Naive B cell (primary cell): ENCODE results near the gene IQSEC2. TPM values are rescaled to one million over a fixed set of nuclear protein-coding genes. Genes with fewer than 3 reads are reported as not detected.
A peak's percentile ranks its signal among the peaks of the same experiment; 100 is the strongest.

Experiments
- ATAC-seq, 2 donors: fragments of 150-1000 bp; cut with Tn5 transposase; 2 replicates each; pipeline ENCODE4 v1.10.0; 2021; ENCODE audit warnings: low read depth in 2 of 2, mild to moderate bottlenecking in 2 of 2, moderate library complexity in 2 of 2
- DNase-seq: peaks from one replicate; pipeline ENCODE4 v3.0.0; 2022
- H3K27ac Mint-ChIP-seq, 6 donors: one replicate each; pipeline ENCODE4 v1.8.0; 2020 to 2022; ENCODE audit warnings: mild to moderate bottlenecking in 6 of 6, mixed read lengths in 6 of 6, moderate library complexity in 5 of 6, inconsistent platforms in 2 of 6
- H3K27me3 Mint-ChIP-seq, 3 donors: one replicate each; pipeline ENCODE4 v1.8.0; 2021 to 2022; ENCODE audit warnings: mixed read lengths in 3 of 3, mild to moderate bottlenecking in 1 of 3
- H3K36me3 Mint-ChIP-seq, 2 donors: one replicate each; pipeline ENCODE4 v1.8.0; 2020 to 2022; ENCODE audit warnings: mixed read lengths in 2 of 2, inconsistent platforms in 1 of 2, mild to moderate bottlenecking in 1 of 2
- H3K4me1 Mint-ChIP-seq, 3 donors: one replicate each; pipeline ENCODE4 v1.8.0; 2020 to 2022; ENCODE audit warnings: mixed read lengths in 3 of 3, inconsistent platforms in 1 of 3, mild to moderate bottlenecking in 1 of 3, moderate library complexity in 1 of 3
- H3K4me3 Mint-ChIP-seq, 8 donors: one replicate each; pipeline ENCODE4 v1.8.0; 2020 to 2022; ENCODE audit warnings: mild to moderate bottlenecking in 8 of 8, mixed read lengths in 8 of 8, moderate library complexity in 8 of 8, inconsistent platforms in 2 of 8
- H3K9me3 Mint-ChIP-seq, 7 donors: one replicate each; pipeline ENCODE4 v1.8.0; 2020 to 2022; ENCODE audit warnings: mixed read lengths in 7 of 7, mild to moderate bottlenecking in 5 of 7, inconsistent platforms in 2 of 7, moderate library complexity in 1 of 7
- polyA plus RNA-seq, 6 donors: library from polyadenylated mRNA; unstranded; fragments of 300-500 nt; fragmentation: Illumina TruSeq; gene quantifications; one replicate each; pipeline ENCODE4 v1.2.3, GENCODE V29; 2021; ENCODE audit warnings: low read depth in 6 of 6

IQSEC2 gene
- polyA plus RNA-seq, 6 donors from 2014 or later: 0.49 to 2.2 (median 0.89) TPM; not detected in 1

DNA sequence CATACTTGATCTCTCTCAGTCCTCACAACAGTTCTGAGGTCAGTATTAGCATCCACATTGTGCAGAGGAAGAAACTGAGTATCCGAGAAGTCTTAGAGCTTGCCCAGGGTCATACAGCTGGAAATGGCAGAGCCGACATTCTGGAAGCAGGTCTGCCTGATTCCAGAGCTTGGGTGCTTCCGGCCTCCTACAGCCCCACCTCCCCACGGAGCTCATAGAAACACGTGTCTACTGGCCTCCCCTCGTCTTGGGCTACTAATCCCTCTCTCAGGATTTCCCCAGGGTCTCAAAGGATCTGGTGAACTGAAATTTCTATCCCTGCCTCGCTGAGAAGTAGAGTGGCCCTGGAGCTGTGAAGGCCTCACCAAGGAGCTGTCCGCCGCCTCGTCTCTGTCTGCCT is 44.3 kb downstream of the IQSEC2 start:
- no peak overlapping the region for H3K4me3 Mint-ChIP-seq
- no peaks in the 10 kb centered on the region for H3K4me1 Mint-ChIP-seq
- no peak overlapping the region for H3K27ac Mint-ChIP-seq
- no peaks in the 10 kb centered on the region for H3K36me3 Mint-ChIP-seq
- peaks cover 0 to 28% (median 7%) of the 10 kb centered on the region in 3 donors for H3K27me3 Mint-ChIP-seq
- H3K9me3 Mint-ChIP-seq: no peaks in the 10 kb centered on the region
- no peak for ATAC-seq
- no peak for DNase-seq

DNA sequence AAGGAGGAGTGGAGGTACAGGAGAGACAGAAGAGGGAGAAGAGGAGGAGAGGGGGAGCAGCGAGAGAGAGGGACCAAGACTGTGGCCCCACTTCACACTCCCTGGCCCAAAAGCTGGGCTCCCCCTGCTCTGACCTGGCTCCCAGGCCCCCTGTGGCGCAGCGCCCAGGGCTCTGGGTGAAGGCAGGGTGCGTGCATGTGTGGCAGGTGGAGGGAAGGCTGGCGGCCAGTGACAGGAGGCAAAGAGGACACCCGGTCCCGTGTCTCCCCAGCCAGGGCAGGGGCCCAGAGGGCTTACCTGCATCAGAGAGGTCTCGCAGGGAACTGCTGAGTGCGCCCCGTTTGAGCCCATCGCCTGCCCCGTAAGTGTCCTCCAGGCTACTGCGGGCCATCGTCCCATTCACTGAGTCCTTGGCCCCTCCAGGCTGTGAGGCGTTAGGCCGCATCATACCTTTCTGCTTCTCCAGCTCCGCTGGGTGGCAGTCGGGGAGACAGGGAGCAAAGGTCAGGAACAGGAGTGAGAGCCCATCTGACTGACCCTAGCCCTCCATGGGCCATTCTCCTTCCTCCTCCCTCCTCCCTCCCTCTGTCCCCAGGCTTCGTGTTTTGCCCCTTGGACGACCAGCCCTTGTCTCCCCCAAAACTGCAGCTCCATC is 45.2 kb downstream of the IQSEC2 start:
- Mint-ChIP-seq H3K27me3 (peaks cover 0 to 37% (median 7%) of the 10 kb centered on the region in 3 donors), H3K4me1 (no peaks in the 10 kb centered on the region), H3K4me3 (no peak overlapping the region), H3K27ac (no peak overlapping the region), H3K9me3 (no peaks in the 10 kb centered on the region), H3K36me3 (no peaks in the 10 kb centered on the region)
- DNase-seq (no peak), ATAC-seq (no peak)

DNA sequence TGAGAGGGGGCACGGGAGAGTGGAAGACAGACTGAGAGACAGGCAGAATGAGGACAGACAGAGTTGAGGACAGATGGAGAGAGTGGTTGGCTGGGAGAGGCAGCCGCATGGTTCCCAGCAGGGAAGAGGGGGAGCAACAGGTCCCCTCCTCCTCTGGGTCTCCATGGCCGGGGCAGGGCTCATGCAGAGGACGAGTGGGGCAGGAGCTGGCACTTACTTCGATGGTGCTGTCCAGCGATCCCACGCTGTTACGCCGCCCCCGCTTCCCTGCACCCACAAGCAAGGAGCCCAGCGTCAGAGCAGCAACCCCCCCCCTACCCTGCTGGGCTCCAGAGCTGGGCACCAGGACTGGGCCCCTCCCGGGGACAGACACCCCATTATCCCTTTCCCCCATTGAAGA is 45.8 kb downstream of the IQSEC2 start:
- DNase-seq (no peak), ATAC-seq (no peak)

DNA sequence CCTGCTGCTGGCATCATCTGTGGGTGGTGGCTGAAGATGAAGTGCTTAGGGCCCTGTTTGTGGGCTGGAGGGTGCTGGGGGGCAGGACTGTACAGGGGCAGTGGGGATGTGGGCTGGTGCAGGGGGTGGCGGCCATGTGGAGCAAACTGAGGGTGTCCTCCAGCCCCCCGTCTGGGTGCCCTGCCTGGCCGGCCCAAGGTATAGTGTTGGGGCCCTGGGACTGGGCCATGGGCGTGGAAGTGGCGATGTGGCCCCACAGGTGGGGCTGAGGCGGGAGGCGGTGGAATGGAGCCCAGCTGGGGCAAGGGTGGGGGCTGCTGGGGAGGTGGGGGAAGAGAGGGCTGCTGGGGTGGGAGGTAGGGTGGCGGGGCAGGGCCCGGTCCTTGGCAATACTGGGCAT is 46.9 kb downstream of the IQSEC2 start:
- H3K36me3 Mint-ChIP-seq: no peaks in the 10 kb centered on the region
- no peak overlapping the region for H3K27ac Mint-ChIP-seq
- H3K4me3 Mint-ChIP-seq: no peak overlapping the region
- no peak for DNase-seq
- no peak for ATAC-seq
- H3K4me1 Mint-ChIP-seq: no peaks in the 10 kb centered on the region
- H3K27me3 Mint-ChIP-seq: peaks cover 0 to 52% (median 7%) of the 10 kb centered on the region in 3 donors
- H3K9me3 Mint-ChIP-seq: no peaks in the 10 kb centered on the region

More for the DNA sequence above, 45.8 kb downstream of the IQSEC2 start:
- no peak overlapping the region for H3K4me3 Mint-ChIP-seq
- H3K9me3 Mint-ChIP-seq: no peaks in the 10 kb centered on the region
- H3K27me3 Mint-ChIP-seq: peaks cover 0 to 42% (median 7%) of the 10 kb centered on the region in 3 donors
- H3K36me3 Mint-ChIP-seq: no peaks in the 10 kb centered on the region
- H3K27ac Mint-ChIP-seq: no peak overlapping the region
- H3K4me1 Mint-ChIP-seq: no peaks in the 10 kb centered on the region

DNA sequence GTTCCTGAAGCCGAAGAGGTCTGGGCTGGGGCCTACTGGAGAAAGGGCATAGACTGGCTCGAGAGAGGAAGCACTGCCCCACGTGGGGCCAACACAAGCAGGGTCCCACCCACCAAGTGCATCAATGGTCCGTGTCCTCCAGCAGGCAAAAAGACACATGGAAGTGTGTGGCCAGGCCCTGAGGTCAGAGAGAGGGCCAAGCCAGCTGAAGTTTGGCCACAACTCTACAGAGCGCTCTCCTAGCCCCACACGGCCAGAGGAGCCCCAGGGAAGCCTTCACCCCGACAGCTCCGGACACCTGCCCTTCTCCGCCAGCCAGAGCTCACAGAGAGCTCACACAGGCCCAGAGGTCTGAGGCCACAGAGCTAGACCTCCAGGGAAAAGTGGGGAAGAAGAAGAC is 47.8 kb downstream of the IQSEC2 start:
- DNase-seq: no peak
- ATAC-seq: no peak
- Mint-ChIP-seq H3K36me3 (no peaks in the 10 kb centered on the region), H3K4me1 (no peaks in the 10 kb centered on the region), H3K4me3 (no peak overlapping the region), H3K27me3 (peaks cover 0 to 53% (median 7%) of the 10 kb centered on the region in 3 donors), H3K27ac (no peak overlapping the region), H3K9me3 (no peaks in the 10 kb centered on the region)

DNA sequence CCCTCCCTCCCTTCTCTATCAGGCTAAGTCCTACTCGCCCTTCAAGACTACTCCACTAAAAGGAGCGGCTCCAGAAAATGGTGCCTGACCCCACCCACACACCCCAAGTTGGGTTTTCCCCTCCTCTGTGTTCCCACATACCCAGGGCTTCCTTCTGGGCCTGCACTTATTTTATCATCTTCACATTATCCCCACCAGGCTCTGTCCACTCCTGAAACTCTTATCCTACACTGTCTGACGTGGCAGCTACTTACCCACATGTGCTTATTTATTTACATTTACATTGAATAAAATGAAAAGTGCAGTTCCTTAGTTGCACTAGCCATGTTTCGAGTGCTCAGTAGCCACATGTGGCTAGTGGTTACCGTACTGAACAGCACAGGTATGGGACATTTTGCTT is 51.3 kb downstream of the IQSEC2 start:
- Mint-ChIP-seq H3K27me3 (peaks cover 0 to 49% (median under 1%) of the 10 kb centered on the region in 3 donors), H3K4me3 (no peak overlapping the region), H3K4me1 (peaks cover 4 to 9% (median 8%) of the 10 kb centered on the region in 3 donors), H3K9me3 (no peaks in the 10 kb centered on the region), H3K27ac (no peak overlapping the region), H3K36me3 (no peaks in the 10 kb centered on the region)
- DNase-seq (no peak), ATAC-seq (no peak)

DNA sequence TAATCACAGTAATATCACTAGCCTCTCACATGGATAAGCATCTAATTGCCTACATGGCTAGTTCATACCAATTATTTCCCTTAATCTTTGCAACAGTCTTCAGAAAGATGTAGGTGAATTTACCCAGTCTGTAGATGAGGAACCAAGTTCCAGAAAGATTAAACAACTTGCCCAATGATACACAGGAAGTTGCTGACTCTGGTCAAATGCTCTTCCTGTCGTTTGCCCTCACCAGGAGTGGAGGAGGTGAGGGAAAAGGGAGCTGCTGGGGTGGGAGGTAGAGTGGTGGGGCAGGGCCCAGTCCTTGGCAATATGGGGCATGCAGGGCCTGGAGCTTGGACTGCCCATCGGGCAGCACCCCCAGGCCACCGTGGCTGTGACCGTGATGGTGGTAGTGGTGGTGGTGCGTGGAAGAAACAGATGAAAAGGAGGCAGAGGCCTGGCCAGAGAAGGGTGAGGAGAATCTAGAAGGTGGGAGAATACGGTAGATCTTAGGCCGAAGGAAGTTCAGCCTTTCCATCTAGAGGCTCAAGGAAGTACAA is 54.1 kb downstream of the IQSEC2 start:
- peak overlapping the region in 1 of 6 donors; percentile 99 for H3K27ac Mint-ChIP-seq
- H3K36me3 Mint-ChIP-seq: peaks cover 0 to 6% of the 10 kb centered on the region in 2 donors
- no peaks in the 10 kb centered on the region for H3K9me3 Mint-ChIP-seq
- DNase-seq (no peak), ATAC-seq (no peak)
- H3K4me3 Mint-ChIP-seq: peak overlapping the region in 2 of 8 donors; percentile 1 to 45
- peaks cover 0 to 34% (median 0%) of the 10 kb centered on the region in 3 donors for H3K27me3 Mint-ChIP-seq
- peaks cover 18 to 29% (median 28%) of the 10 kb centered on the region in 3 donors for H3K4me1 Mint-ChIP-seq

DNA sequence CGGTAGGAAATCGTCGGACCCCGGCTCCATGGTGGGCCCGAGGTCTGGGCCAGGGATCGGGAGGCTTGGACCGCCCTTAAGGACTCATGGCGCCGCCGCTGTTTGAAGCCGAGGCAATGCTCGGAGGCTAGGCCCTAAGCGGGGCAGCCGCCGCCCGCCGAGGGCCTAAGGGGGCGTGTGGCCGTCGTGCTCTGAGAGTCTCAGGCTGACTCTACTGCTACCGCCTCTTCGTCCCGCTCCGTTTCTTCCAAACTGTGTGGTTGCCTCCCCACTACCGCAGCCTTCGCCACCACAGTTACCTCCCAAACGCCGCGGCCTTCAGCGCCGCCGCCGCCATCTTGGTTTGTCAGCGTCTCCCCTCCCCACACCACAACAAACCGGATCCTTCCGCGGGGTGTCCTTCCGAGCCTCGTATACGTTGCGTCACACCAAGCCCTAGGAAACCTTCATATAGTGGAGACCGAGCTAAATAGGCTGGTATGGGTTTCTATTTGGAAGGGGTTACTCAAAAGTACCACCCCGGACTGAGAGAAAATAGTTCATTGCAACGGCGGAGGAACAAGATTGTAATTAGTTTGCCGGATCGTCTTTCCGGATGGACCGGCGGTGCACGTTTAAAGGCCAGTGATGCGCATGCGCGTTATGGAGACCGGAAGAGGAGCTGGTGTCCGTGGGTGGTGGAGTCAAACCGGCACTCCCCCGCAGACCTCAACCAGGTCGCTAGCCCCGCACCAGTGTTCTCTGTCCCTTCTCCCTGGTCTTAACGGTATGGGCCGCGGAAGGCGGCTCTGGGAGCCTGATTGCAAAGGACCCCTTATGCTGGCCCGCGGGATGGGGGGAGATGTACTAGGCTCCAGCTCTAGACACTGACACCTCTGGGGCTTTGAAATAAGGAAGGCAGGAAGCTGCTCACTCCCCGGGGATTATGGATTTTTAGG is 56.3 kb downstream of the IQSEC2 start, which contains the start of gene KDM5C:
KDM5C (minus strand) TSS at position 348 of the 938 bp plus-strand sequence; CDS start at position 30, 318 bp downstream.
- H3K36me3 Mint-ChIP-seq: peaks cover 0 to 6% of the 10 kb centered on the region in 2 donors
- ATAC-seq: peak; percentile 84 to 89
- peaks cover 19 to 45% (median 45%) of the 10 kb centered on the region in 3 donors for H3K4me1 Mint-ChIP-seq
- peak within 1 kb of the TSS; percentile 98 to 100 (median 99) for H3K27ac Mint-ChIP-seq
- peak within 1 kb of the TSS; percentile 92 to 100 (median 98) for H3K4me3 Mint-ChIP-seq
- peak; percentile 95 for DNase-seq
- no peaks in the 10 kb centered on the region for H3K9me3 Mint-ChIP-seq
- peaks cover 0 to 13% (median 0%) of the 10 kb centered on the region in 3 donors for H3K27me3 Mint-ChIP-seq

DNA sequence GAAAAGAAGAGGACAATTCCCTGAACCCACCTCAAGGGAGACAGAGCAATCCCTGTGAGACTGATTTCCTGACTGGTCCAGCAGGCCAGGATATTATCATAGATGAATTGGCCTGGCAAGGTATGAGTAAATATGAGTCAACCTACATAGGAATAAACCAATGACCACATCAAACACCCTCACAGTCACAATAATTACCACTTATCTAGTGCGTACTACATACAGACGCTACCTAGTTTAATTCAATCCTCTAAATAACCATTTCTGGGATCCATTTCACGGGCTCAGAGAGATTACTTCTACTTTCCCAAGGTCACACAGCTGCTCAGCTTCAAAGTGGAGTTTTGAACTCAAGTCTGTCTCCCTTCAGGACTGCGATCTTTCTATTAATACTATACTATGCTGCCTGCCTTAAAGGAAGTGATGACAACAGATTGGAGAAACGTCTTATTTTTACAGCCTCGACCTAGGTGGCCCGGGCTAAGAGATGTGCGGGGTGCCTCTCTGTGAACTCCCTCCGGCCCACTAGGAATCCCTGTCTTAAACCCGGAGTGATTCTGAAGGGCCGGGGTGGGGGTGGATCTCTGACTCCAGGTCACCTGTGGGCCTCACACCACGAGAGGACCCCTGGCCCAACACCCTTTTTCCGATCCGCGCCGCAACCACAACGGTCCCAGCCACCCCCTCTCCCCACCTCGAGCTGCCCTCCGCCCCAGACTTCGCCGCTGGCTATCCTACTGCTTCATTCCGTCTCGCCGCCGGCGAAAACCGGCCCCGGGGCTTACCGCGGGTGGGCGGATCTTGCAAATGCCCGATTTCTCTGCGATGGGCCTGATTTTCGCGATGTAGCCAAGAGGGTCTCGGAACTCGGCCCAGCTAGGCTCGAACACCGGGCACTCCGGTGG is 57.2 kb downstream of the IQSEC2 start:
- Mint-ChIP-seq H3K36me3 (peaks cover 0 to 6% of the 10 kb centered on the region in 2 donors), H3K4me3 (peak overlapping the region; percentile 92 to 100 (median 98)), H3K27me3 (peaks cover 0 to 7% (median 0%) of the 10 kb centered on the region in 3 donors), H3K9me3 (no peaks in the 10 kb centered on the region), H3K27ac (peak overlapping the region; percentile 98 to 100 (median 99)), H3K4me1 (peaks cover 19 to 52% (median 45%) of the 10 kb centered on the region in 3 donors)
- ATAC-seq (peak in 1 of 2 donors; percentile 0), DNase-seq (no peak)

DNA sequence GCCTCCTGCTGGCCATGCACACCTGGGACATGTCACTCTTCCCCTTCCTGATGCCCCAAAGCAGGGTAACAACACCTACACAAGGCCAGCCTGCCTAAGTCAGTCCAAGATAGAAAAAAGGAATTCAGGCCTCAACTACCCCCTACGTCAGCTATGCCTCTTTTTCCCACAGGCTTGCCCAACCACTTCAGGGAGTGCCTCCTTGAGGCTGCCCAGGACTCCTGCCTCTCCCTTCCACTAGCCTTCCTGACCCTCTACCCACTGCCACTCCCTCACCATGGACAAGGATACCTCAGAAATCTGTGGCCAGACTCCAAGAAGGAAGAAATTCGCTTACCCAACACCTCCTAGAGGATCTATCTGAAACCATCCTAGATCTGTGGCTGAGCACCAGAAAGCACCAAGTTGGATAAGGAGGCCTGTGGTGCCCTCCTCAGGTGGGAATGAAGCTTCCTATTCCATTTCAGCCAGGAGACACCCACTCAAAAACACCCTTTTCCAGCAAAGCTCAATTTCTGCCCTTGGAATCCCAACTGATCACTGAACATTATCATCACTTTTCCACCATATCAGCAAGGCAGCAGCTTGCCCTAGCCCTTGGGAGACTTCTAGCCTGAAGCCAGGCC is 58.2 kb downstream of the IQSEC2 start:
- H3K9me3 Mint-ChIP-seq: no peaks in the 10 kb centered on the region
- peaks cover 19 to 52% (median 45%) of the 10 kb centered on the region in 3 donors for H3K4me1 Mint-ChIP-seq
- peak overlapping the region; percentile 92 to 100 (median 98) for H3K4me3 Mint-ChIP-seq
- no peak for DNase-seq
- peaks cover 0 to 3% (median 0%) of the 10 kb centered on the region in 3 donors for H3K27me3 Mint-ChIP-seq
- ATAC-seq: no peak
- peaks cover 0 to 6% of the 10 kb centered on the region in 2 donors for H3K36me3 Mint-ChIP-seq
- H3K27ac Mint-ChIP-seq: peak overlapping the region in 5 of 6 donors; percentile 51 to 99 (median 97)
